Measurements from ENCODE around the gene PHETA1. TPM values are rescaled to one million over a fixed set of nuclear protein-coding genes. Genes with fewer than 3 reads are reported as not detected.
A peak's percentile ranks its signal among the peaks of the same experiment; 100 is the strongest.
"Not testable (repeated sequence)": the region's sequence is repeated elsewhere in the genome, so short reads cannot be mapped to it uniquely, and the experiment has no call there.

PHETA1 gene
- total RNA-seq, 1 donor from 2014 or later: 28.6 TPM

DNA sequence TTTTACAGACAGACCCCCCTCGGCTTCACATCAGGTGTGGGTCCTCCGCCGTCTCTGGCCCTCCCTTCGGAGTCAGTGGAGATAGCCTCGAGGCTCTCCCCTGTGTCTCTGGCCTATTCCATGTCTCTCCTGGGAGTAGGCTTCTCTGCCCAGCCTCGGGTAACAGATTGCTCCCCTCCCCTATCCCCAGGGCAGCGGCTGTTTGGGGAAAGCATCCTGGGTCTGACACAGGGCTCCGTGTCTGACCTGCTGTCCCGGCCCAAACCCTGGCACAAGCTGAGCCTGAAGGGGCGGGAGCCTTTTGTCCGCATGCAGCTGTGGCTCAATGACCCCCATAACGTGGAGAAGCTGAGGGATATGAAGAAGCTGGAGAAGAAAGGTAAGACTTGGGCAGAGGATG, 30.8 kb downstream of the PHETA1 start:
- no peak for ATAC-seq
- intact Hi-C loops (cut with micrococcal nuclease): no loop called here
- no peak for DNase-seq

DNA sequence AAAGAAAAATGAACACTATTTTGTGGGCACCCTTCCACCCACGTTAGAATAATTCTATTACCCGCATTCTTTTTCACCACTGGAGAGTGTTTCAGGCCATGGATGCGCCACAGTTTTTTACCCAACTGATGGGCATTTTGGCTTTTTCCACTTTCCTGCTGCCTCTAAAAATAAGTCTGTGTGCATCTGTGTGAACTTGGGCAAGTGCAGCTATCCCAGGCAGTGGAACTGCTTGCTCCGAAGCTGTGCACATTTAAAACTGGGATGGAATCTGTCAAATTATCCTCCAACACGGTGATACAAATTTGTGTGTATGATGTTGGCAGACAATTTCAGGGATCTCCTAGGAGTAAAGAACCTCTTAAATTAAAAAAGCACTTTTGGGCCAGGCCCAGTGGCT, 31.5 kb downstream of the PHETA1 start:
- no peak for ATAC-seq
- intact Hi-C loops (cut with micrococcal nuclease): no loop called here

DNA sequence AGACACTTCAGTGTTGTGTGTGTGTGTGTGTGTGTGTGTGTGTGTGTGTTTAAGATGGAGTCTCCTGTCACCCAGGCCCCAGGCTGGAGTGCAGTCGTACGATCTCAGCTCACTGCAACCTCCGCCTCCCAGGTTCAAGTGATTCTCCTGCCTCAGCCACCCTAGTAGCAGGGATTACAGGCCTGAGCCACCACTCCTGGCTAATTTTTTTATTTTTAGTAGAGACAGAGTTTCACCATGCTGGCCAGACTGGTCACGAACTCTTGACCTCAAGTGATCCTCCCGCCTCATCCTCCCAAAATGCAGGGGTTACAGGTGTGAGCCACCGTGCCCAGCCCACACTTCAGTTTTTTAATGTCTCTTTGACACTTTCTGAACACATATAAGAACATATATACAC, 32.5 kb downstream of the PHETA1 start:
- intact Hi-C loops (cut with micrococcal nuclease); ATAC-seq; DNase-seq: not testable (repeated sequence)

More for the DNA sequence above, 31.5 kb downstream of the PHETA1 start:
- no peak for DNase-seq

- intact Hi-C loops (cut with micrococcal nuclease): no loop called here
- ATAC-seq (no peak), DNase-seq (no peak)
Observed at GRCh38 chr12:111335811-111336210, 33.1 kb downstream of the PHETA1 start.

- DNase-seq; intact Hi-C loops (cut with micrococcal nuclease); ATAC-seq: not testable (repeated sequence)
Observed at GRCh38 chr12:111335301-111335700, 33.6 kb downstream of the PHETA1 start.

GRCh38 chr12:111334393-111334915, 34.4 kb downstream of the PHETA1 start:
- intact Hi-C loops (cut with micrococcal nuclease): no loop called here
- DNase-seq (no peak), ATAC-seq (no peak)

- intact Hi-C loops (cut with micrococcal nuclease): no loop called here
- ATAC-seq (peak; percentile 54), DNase-seq (no peak)
Observed at GRCh38 chr12:111330800-111331752, 37.8 kb downstream of the PHETA1 start.

DNA sequence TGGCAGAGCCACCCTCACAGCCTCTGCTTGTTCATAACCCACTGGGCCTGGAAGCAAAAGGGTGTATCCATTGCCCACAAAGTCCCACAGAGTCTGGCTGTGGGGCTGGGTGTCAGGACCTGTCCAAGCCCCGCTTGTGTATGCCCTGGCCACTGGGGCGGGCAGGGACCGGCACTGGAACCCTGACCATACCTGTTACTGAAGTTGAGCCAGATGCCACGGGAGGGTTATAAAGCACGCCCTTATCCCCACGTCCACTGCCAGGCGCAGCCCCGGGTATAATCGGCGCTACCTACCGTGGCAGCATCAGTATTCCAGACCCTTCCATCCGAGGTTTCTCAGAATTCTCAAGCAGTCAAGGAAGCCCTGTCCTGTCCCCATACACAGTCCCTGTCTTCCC, 40.8 kb downstream of the PHETA1 start:
- intact Hi-C loops (cut with micrococcal nuclease): no loop called here
- ATAC-seq: no peak
- no peak for DNase-seq

GRCh38 chr12:111327474-111327873, 41.4 kb downstream of the PHETA1 start:
- intact Hi-C loops (cut with micrococcal nuclease): no loop called here
- no peak for ATAC-seq

DNA sequence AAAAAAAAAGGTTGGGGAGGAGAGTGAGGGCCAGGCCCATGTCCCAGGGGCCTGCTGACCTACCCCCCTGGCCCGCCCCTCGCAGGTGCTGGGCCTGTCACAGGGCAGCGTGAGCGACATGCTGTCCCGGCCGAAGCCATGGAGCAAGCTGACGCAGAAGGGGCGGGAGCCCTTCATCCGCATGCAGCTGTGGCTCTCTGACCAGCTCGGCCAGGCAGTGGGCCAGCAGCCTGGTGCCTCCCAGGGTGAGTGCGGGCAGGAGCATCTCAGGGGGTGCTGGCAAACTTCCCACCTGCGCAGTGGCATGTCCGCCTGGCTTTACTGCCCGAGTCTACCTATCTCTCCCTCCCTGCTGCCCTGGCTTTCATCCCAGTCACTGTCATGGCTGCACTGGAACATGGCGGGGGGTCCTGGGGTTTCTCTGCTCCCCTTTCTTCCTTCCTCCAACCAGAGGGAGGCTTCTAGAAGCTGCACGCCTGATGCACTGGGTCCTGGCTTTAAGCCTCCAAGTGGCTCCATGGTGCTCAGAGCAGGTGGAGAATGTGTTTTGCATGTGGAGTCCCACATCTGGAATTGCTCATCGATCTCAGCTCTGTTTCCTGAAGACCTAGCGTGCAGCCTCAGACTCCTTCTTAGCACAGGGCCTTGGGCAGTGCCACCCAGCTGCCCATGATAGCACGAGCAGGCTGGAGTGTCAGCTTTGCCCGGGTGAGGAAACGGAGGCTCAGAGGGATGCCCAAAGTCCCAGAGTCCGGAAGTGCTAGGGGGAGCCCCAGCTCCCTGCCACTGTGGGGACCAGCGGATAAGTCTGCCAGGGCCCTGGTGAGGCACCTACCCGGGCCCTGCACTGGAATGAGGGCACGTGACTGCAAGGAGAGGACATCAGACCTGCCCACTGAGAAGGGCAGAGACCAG, 46.3 kb downstream of the PHETA1 start:
- DNase-seq (peak; percentile 64), ATAC-seq (peak; percentile 71)
- intact Hi-C loops (cut with micrococcal nuclease): no loop called here

More at GRCh38 chr12:111327474-111327873, 41.4 kb downstream of the PHETA1 start:
- DNase-seq: no peak

- no peak for DNase-seq
- intact Hi-C loops (cut with micrococcal nuclease): no loop called here
- ATAC-seq: no peak
Observed at GRCh38 chr12:111321317-111321716, 47.6 kb downstream of the PHETA1 start.

DNA sequence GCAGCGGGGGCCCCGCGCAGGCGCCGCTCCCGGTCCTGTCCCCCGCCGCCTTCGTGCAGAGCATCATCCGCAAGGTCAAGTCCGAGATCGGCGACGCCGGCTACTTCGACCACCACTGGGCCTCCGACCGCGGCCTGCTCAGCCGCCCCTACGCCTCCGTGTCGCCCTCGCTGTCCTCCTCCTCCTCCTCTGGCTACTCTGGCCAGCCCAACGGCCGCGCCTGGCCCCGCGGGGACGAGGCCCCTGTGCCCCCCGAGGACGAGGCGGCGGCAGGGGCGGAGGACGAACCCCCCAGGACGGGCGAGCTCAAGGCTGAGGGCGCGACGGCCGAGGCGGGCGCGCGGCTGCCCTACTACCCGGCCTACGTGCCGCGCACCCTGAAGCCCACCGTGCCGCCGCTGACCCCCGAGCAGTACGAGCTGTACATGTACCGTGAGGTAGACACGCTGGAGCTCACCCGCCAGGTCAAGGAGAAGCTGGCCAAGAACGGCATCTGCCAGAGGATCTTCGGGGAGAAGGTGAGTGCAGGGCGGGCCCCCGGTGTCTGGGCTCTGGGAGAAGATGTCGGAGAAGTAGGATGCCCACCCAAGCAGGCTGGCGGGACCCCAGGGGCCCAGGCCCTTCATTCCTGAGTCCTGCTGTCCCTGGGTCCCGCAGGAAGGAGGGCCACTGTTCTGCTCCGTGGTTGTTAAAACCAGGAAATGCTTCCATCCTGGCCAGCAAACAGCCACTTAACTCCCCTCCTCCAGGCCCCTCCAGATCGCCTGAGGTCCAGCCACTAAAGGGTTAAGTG, 48.4 kb downstream of the PHETA1 start:
- no peak for DNase-seq
- intact Hi-C loops (cut with micrococcal nuclease): no loop called here
- ATAC-seq: no peak

DNA sequence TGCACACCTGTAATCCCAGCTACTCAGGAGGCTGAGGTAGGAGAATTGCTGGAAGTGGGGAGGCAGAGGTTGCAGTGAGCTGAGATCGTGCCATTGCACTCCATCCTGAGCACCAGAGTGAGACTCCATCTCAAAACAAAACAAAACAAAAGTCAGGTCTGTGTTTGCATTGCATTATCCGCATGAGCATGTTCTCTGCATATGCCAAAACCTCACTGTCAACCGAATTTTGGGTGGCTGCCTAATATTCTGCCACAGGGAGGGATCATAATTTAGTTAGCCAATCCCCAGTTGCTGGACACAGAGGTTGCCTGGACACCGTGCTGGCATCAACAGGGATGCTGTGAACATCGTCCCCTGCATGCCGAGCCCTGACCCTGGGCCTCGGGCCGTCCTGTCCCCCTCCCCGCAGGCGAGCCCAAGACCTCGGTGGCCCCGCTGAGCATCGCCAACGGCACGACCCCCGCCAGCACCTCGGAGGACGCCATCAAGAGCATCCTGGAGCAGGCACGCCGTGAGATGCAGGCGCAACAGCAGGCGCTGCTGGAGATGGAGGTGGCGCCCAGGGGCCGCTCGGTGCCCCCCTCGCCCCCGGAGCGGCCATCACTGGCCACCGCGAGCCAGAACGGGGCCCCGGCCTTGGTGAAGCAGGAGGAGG, 49.2 kb downstream of the PHETA1 start:
- ATAC-seq (no peak), DNase-seq (no peak)
- intact Hi-C loops (cut with micrococcal nuclease): no loop called here

DNA sequence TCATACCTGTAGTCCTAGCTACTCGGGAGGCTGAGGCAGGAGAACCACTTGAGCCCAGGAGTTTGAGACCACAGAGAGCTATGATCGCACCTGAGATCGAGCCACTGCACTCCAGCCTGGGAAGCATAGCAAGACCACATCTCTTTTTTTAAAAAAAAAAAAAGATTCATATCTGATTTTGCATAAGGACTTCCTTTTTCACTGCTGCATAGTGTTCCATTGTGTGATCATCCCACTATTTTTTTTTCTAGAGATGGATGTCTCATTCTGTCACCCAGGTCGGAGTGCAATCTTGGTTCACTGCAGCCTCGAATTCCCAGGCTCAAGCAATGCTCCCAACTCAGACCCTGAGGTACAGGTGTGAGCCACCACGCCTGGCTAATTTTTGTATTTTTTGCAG, 50.4 kb downstream of the PHETA1 start:
- ATAC-seq (no peak), DNase-seq (no peak)
- intact Hi-C loops (cut with micrococcal nuclease): no loop called here

DNA sequence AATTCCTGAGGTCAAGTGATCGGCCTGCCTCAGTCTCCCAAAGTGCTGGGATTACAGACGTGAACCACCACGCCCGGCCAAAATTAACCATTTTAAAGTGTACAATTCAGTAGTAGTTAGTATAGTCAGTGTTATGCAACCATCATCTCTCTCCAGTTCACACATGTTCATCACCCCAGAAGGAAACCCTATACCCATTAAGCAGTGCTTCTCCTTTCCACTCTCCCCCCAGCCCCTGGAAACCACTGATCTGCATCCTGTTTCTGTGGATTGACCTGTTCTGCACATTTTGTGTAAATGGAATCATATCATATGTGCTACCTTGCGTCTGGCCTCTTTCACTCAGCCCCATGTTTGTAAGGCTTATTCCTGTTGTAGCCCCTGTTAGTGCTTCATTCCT, 52.2 kb downstream of the PHETA1 start:
- no peak for DNase-seq
- intact Hi-C loops (cut with micrococcal nuclease): no loop called here
- ATAC-seq: no peak

- DNase-seq: no peak
- intact Hi-C loops (cut with micrococcal nuclease): no loop called here
- peak; percentile 45 for ATAC-seq
Observed at GRCh38 chr12:111314953-111315539, 53.8 kb downstream of the PHETA1 start.

- ATAC-seq (peak; percentile 81), DNase-seq (peak; percentile 80)
- intact Hi-C loops (cut with micrococcal nuclease): no loop called here
Observed at GRCh38 chr12:111313833-111314259, 55.0 kb downstream of the PHETA1 start.

GRCh38 chr12:111312708-111313107, 56.2 kb downstream of the PHETA1 start:
- no peak for DNase-seq
- no peak for ATAC-seq
- intact Hi-C loops (cut with micrococcal nuclease): no loop called here
